GM21737 (cell line): Measurements from ENCODE around the gene NLRP3.
A peak's percentile ranks its signal among the peaks of the same experiment; 100 is the strongest.
"Not testable (repeated sequence)": the region's sequence is repeated elsewhere in the genome, so short reads cannot be mapped to it uniquely, and the experiment has no call there.

Experiments
- ATAC-seq: cut with Tn5 transposase; IDR thresholded peaks from one replicate; pipeline ENCODE4 v1.9.1; 2021; ENCODE audit warnings: mild to moderate bottlenecking, moderate library complexity; ENCODE audit not compliant: unreplicated experiment

The NLRP3 gene

GRCh38 chr1:247468481-247469140 is 52.6 kb downstream of the NLRP3 start:
- ATAC-seq, result no peak

DNA sequence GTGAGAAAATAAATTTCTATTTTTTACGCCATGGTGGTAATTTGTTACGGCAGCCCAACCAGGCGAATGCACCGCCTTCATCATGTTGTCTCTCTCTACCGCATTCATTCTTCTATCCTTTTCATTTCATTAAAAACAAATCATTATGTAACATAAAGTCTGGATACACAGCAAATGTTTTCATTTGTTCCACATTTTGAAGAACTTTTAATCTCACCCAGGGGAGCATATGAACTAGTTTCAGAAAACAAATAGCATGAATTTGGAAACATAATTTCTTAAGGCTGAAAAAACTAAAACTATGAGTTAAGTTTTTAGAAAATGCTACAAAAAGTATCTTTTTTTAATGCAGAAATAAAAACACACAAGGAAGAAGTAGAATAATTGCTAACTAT is 53.2 kb downstream of the NLRP3 start:
- ATAC-seq, result no peak

- not testable (repeated sequence) for ATAC-seq
Measured at GRCh38 chr1:247470942-247471429, 55.0 kb downstream of the NLRP3 start.

- ATAC-seq, result no peak
Measured at GRCh38 chr1:247471445-247472016, 55.6 kb downstream of the NLRP3 start.

DNA sequence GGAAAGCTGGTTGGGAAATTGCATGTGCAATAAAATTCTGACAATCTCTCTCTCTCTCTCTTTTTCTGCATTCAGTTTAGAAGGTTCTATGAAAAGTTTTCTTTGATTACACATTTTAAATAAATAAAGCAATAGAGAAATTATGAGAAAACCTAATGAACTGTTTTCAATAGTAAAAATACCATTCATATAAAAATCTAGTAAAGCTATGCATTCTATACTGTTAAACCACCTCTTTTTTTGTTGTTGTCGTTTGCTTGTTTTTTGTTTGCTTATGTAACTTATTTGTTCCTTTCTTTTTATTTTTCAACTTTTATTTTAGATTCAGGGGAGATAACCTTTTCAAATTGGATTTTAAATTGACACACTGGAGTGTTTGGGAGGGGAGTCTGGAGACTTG is 56.1 kb downstream of the NLRP3 start:
- ATAC-seq, result no peak

DNA sequence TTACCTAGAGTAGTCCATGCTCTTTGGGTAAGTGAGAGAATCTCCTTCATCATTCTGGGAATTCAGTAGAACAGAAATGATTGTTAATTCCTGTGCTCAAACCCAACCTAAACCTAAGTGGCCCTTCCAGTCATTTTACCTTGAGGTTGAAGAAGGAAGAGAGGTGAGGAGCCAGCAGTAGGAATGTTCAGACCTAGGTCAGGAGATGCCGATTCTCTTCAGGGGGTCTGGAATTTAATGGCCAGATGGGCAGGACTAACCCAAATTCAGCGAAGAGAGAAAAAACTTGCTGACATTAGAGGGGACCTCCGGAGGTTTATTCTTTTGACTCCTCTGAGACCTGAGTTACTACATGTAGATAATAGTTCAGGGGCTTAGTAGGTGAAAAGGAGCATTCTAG is 58.4 kb downstream of the NLRP3 start:
- no peak for ATAC-seq

DNA sequence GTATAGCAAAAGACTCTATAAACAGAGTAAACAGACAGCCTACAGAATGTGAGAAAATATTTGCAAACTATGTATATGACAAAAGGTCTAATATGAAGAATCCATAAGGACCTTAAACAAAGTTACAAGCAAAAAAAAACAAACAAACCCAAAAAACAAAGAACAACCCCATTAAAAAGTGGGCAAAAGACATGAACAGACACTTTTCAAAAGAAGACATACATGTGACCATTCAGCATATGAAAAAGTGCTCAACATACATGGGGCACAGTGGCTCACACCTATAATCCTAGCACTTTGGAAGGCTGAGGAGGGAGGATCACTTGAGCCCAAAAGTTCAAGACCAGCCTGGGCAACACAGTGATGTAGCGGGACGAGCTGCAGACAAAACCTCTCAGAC is 59.8 kb downstream of the NLRP3 start:
- no peak for ATAC-seq

GRCh38 chr1:247476328-247477058 is 60.5 kb downstream of the NLRP3 start:
- not testable (repeated sequence) for ATAC-seq

DNA sequence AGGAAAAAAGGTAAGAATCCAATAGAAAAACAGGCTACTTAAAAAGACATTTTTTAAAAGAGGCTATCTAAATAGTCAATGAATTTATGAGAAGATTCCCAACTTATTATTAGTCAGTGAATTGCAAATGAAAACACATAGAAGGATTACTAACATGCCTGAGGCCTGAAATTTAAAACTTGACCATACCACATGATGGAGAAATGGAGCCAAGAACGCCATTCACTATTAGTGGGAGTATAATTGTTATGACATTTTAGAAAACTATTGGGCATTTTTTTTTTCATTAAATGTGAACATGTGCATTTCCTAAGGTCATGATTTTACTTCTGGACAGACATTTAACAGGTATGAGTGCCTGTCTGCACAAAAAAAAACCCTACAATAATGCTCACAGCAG is 66.8 kb downstream of the NLRP3 start:
- ATAC-seq, result no peak

GRCh38 chr1:247487057-247487456 is 71.1 kb downstream of the NLRP3 start:
- peak; percentile 62 for ATAC-seq

GRCh38 chr1:247491328-247491727 is 75.4 kb downstream of the NLRP3 start:
- no peak for ATAC-seq

- no peak for ATAC-seq
Measured at GRCh38 chr1:247493106-247493505, 77.1 kb downstream of the NLRP3 start.

- ATAC-seq, result no peak
Measured at GRCh38 chr1:247494767-247495166, 78.8 kb downstream of the NLRP3 start.

- ATAC-seq, result no peak
Measured at GRCh38 chr1:247496581-247497285, 80.8 kb downstream of the NLRP3 start.
